ENCODE results near the gene HSPB6. TPM values are rescaled to one million over a fixed set of nuclear protein-coding genes. Genes with fewer than 3 reads are reported as not detected.
A peak's percentile ranks its signal among the peaks of the same experiment; 100 is the strongest.

The HSPB6 gene
- total and polyA plus RNA-seq, 2 donors from 2014 or later, result 53.1 to 64.3 TPM

- no peaks in the 10 kb centered on the region for H3K27me3 ChIP-seq (ENCODE audit: control insufficient read depth, insufficient read depth, low read length)
- H3K9ac ChIP-seq (ENCODE audit: low read length in 3 of 3), result no peak overlapping the region
- intact Hi-C loops (cut with DNase I), result no loop called here
- no peak for FAIRE-seq
- no peak overlapping the region for H3K27ac ChIP-seq (ENCODE audit: low read depth in 2 of 2, low read length in 2 of 2)
- TF ChIP-seq CTCF (IDR thresholded peaks at IDR 0.05; ENCODE audit: borderline replicate concordance, extremely low read depth, insufficient read depth), result no peak
- H3K36me3 ChIP-seq (ENCODE audit: control insufficient read depth in 2 of 3, insufficient read depth in 3 of 3, low read length in 3 of 3), result no peaks in the 10 kb centered on the region
- H3K4me1 ChIP-seq (ENCODE audit: control insufficient read depth in 2 of 3, insufficient read depth in 2 of 3, low read depth in 1 of 3, low read length in 3 of 3), result peaks cover 2 to 18% (median 9%) of the 10 kb centered on the region in 3 donors
- H3K4me3 ChIP-seq (ENCODE audit: low read length in 3 of 3), result peak overlapping the region in 2 of 3 donors; percentile 94 to 99
- DNase-seq, result no peak
- no peaks in the 10 kb centered on the region for H3K9me3 ChIP-seq (ENCODE audit: control insufficient read depth in 2 of 3, insufficient read depth in 1 of 3, low read length in 3 of 3)
These were observed 10.3 kb downstream of the HSPB6 start for GRCh38 chr19:35746531-35746930.

GRCh38 chr19:35746087-35746462 lies 10.8 kb downstream of the HSPB6 start:
- no peak for TF ChIP-seq CTCF (IDR thresholded peaks at IDR 0.05; ENCODE audit: borderline replicate concordance, extremely low read depth, insufficient read depth)
- DNase-seq (no peak), FAIRE-seq (no peak)
- H3K27me3 ChIP-seq (ENCODE audit: control insufficient read depth, insufficient read depth, low read length), result no peaks in the 10 kb centered on the region
- H3K4me3 ChIP-seq (ENCODE audit: low read length in 3 of 3), result peak overlapping the region; percentile 94 to 99 (median 94)
- H3K9me3 ChIP-seq (ENCODE audit: control insufficient read depth in 2 of 3, insufficient read depth in 1 of 3, low read length in 3 of 3), result no peaks in the 10 kb centered on the region
- intact Hi-C loops (cut with DNase I), result no loop called here
- peaks cover 2 to 18% (median 9%) of the 10 kb centered on the region in 3 donors for H3K4me1 ChIP-seq (ENCODE audit: control insufficient read depth in 2 of 3, insufficient read depth in 2 of 3, low read depth in 1 of 3, low read length in 3 of 3)
- H3K27ac ChIP-seq (ENCODE audit: low read depth in 2 of 2, low read length in 2 of 2), result peak overlapping the region in 1 of 2 donors; percentile 79
- H3K9ac ChIP-seq (ENCODE audit: low read length in 3 of 3), result peak overlapping the region; percentile 63 to 98 (median 77)
- no peaks in the 10 kb centered on the region for H3K36me3 ChIP-seq (ENCODE audit: control insufficient read depth in 2 of 3, insufficient read depth in 3 of 3, low read length in 3 of 3)

DNA sequence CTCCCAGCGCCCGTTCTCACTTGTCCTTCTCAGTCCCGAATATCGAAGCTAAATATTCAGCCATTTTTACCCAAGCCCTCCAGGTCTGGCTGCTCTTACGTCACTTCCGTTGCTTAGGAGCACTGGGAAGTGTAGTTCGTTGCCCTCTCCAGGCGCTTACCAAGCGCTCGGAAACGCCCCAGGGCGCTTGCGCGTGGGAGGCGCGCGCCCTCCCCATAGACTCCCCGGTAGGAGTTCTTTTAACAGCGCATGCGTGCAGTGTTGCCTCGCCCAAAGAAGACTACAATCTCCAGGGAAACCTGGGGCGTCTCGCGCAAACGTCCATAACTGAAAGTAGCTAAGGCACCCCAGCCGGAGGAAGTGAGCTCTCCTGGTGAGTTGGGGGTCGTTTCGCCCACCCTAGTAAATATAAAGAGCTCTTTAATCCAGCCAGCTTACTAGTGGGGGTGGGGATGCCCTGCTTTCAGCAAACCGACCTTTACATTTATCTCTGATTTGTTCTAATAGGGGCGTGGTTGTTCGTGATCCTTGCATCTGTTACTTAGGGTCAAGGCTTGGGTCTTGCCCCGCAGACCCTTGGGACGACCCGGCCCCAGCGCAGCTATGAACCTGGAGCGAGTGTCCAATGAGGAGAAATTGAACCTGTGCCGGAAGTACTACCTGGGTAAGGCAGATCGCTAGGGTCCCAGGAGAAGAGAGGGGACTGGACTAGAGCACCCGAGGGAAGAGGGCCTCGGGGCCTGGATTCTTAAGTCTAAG lies 11.3 kb downstream of the HSPB6 start, which contains the start of the genes PSENEN and U2AF1L4:
Gene PSENEN (plus strand): TSS at position 324 of the 759 bp plus-strand sequence. CDS start 280 bp downstream, at position 604.
Gene U2AF1L4 (minus strand): TSS at position 91 of the 759 bp plus-strand sequence. CDS start 27 bp downstream, at position 64.
- intact Hi-C loops (cut with DNase I), result no loop called here
- H3K4me3 ChIP-seq (ENCODE audit: low read length in 3 of 3), result peak within 1 kb of the TSS; percentile 94 to 99 (median 94)
- peak; percentile 68 for FAIRE-seq
- DNase-seq, result peak; percentile 98 to 100 (median 99)
- H3K9me3 ChIP-seq (ENCODE audit: control insufficient read depth in 2 of 3, insufficient read depth in 1 of 3, low read length in 3 of 3), result no peaks in the 10 kb centered on the region
- H3K27me3 ChIP-seq (ENCODE audit: control insufficient read depth, insufficient read depth, low read length), result no peaks in the 10 kb centered on the region
- H3K9ac ChIP-seq (ENCODE audit: low read length in 3 of 3), result peak within 1 kb of the TSS; percentile 63 to 98 (median 77)
- peak; percentile 7 for TF ChIP-seq CTCF (IDR thresholded peaks at IDR 0.05; ENCODE audit: borderline replicate concordance, extremely low read depth, insufficient read depth)
- H3K27ac ChIP-seq (ENCODE audit: low read depth in 2 of 2, low read length in 2 of 2), result peak within 1 kb of the TSS; percentile 99 to 100
- peaks cover 2 to 22% (median 9%) of the 10 kb centered on the region in 3 donors for H3K4me1 ChIP-seq (ENCODE audit: control insufficient read depth in 2 of 3, insufficient read depth in 2 of 3, low read depth in 1 of 3, low read length in 3 of 3)
- H3K36me3 ChIP-seq (ENCODE audit: control insufficient read depth in 2 of 3, insufficient read depth in 3 of 3, low read length in 3 of 3), result no peaks in the 10 kb centered on the region

All from kidney (tissue), 14 donors.